H1 (cell line): ENCODE results near the gene RAVER2. TPM values are rescaled to one million over a fixed set of nuclear protein-coding genes. Genes with fewer than 3 reads are reported as not detected.

Source experiments
- CTBP2 ChIP-seq: IDR thresholded peaks from 2 replicates; pipeline ENCODE4 v1.7.0; 2011; ENCODE audit warnings: borderline replicate concordance, mild to moderate bottlenecking, moderate library complexity, mixed read lengths, low read length; ENCODE audit not compliant: insufficient read depth, insufficient read length
- GTF2F1 ChIP-seq: IDR thresholded peaks from 2 replicates; pipeline ENCODE4 v1.6.1; 2012; ENCODE audit warnings: low read depth, low read length, improper control_type of control experiment, borderline replicate concordance
- SIN3A ChIP-seq, 2 experiments: IDR thresholded peaks in 1 of 2; conservative IDR thresholded peaks in 1 of 2; 2 replicates each; pipeline ENCODE4 v1.6.1; 2011 to 2012; ENCODE audit warnings: low read length in 2 of 2, improper control_type of control experiment in 1 of 2, low read depth in 1 of 2, mild to moderate bottlenecking in 1 of 2
- SUZ12 ChIP-seq: fragments of 200-600 bp; sonication (generic); IDR thresholded peaks from 2 replicates; pipeline ENCODE4 v1.6.1; 2012; ENCODE audit warnings: mild to moderate bottlenecking, inconsistent platforms, low read length, moderate library complexity, mixed read lengths
- TAF1 ChIP-seq: IDR thresholded peaks from 2 replicates; pipeline ENCODE4 v1.6.1; 2011; ENCODE audit warnings: mild to moderate bottlenecking, low read depth, low read length
- polyA plus RNA-seq, 7 experiments: library from polyadenylated mRNA; depleted of rRNA in 3 of 7; stranded (reverse) in 5 of 7; unstranded in 2 of 7; fragments of >200 nt in 5 of 7; fragments of 200-250 nt in 2 of 7; gene quantifications; 1 replicate in 5 of 7; 2 replicates in 1 of 7; 4 replicates in 1 of 7; pipeline versions ENCODE4 v1.2.1 to v1.2.3, GENCODE V29; 2011 to 2013; ENCODE audit warnings: missing spikeins in 2 of 7, mixed read lengths in 2 of 7
- total RNA-seq: library from RNA; stranded (reverse); fragmentation: NEBNext Ultra II Directional; extraction: Animal tissue kit (Norgen Biotek cat#: 25700); gene quantifications from 2 replicates; pipeline ENCODE4 v1.2.1, GENCODE V29; 2021

The RAVER2 gene
- total and polyA plus RNA-seq, 2 of the 8 experiments (the other 6 are each of a cell fraction or from before 2014, with no cell fraction given), result 10.5 to 19.5 TPM

- TF ChIP-seq GTF2F1 (no peak), SIN3A (conservative IDR thresholded peaks at IDR 0.05 in 1 of 2, IDR thresholded peaks at IDR 0.05 in 1 of 2; ENCODE audit: low read depth in 1 of 2, low read length in 2 of 2) (no peak), TAF1 (no peak), SUZ12 (no peak), CTBP2 (no peak)
These were observed 136.4 kb downstream of the RAVER2 start (continued) for GRCh38 chr1:64881281-64881680.

Other genes starting within 250 kb of the RAVER2 start
- 22.5 and 24.5 TPM in 2 replicates for gene JAK1, start 221.5 kb downstream of the RAVER2 start, total RNA-seq
- gene JAK1, start 221.5 kb downstream of the RAVER2 start, polyA plus RNA-seq (2011; rRNA removed), result 7.3 and 7.8 TPM in 2 replicates